HCT116 (cell line): Measurements from ENCODE around the gene PATZ1.

Experiments
- CTCF ChIP-seq, 3 experiments: fragments of 200-600 bp in 1 of 3; sonication (generic) in 1 of 3; IDR thresholded peaks in 2 of 3; conservative IDR thresholded peaks in 1 of 3; 2 replicates each; pipeline ENCODE4 v1.5.1; 2012 to 2017; ENCODE audit warnings: low read depth in 2 of 3, low read length in 2 of 3, antibody characterized with exemption in 1 of 3, borderline replicate concordance in 1 of 3, control low read depth in 1 of 3, mild to moderate bottlenecking in 1 of 3, mixed read lengths in 1 of 3, mixed run types in 1 of 3, moderate library complexity in 1 of 3; ENCODE audit not compliant: insufficient read depth in 1 of 3
- EZH2 ChIP-seq: fragments of 200-600 bp; sonication (generic); IDR thresholded peaks from 2 replicates; pipeline ENCODE4 v1.6.1; 2017; ENCODE audit warnings: antibody characterized with exemption, mixed run types
- FOSL1 ChIP-seq: IDR thresholded peaks from 2 replicates; pipeline ENCODE4 v1.6.1; 2012; ENCODE audit warnings: low read depth
- POLR2AphosphoS5 ChIP-seq: IDR thresholded peaks from 2 replicates; pipeline ENCODE4 v1.6.1; 2011; ENCODE audit warnings: mild to moderate bottlenecking, low read depth, low read length, moderate library complexity
- RAD21 ChIP-seq: IDR thresholded peaks from 2 replicates; pipeline ENCODE4 v1.6.1; 2012; ENCODE audit warnings: low read depth, mild to moderate bottlenecking
- TCF7L2 ChIP-seq: IDR thresholded peaks from 2 replicates; pipeline ENCODE4 v1.7.0; 2011; ENCODE audit warnings: borderline replicate concordance, inconsistent platforms; ENCODE audit not compliant: insufficient read depth, insufficient read length; ENCODE audit errors: extremely low read depth
- YY1 ChIP-seq: IDR thresholded peaks from 2 replicates; pipeline ENCODE4 v1.6.1; 2011; ENCODE audit warnings: low read length, low read depth, moderate library complexity, mild to moderate bottlenecking; ENCODE audit not compliant: insufficient replicate concordance; ENCODE audit errors: extremely low read depth
- ZFX ChIP-seq: fragments of 450-650 bp; IDR thresholded peaks from 2 replicates; pipeline ENCODE4 v1.6.1; 2017
- ZNF274 ChIP-seq: fragments of 200-500 bp; sonication (Bioruptor generic); IDR thresholded peaks from 2 replicates; pipeline ENCODE4 v1.6.1; 2014; ENCODE audit warnings: mild to moderate bottlenecking, low read depth, low read length, inconsistent platforms
- TF ChIP-seq, protein P1 (sequence below): IDR thresholded peaks from 2 replicates; pipeline ENCODE4 v1.6.1; 2012; ENCODE audit warnings: low read depth

- TF ChIP-seq EZH2: no peak
- TF ChIP-seq TCF7L2: no peak
- no peak for TF ChIP-seq YY1
- no peak for TF ChIP-seq ZFX
- no peak for TF ChIP-seq CTCF (IDR thresholded peaks at IDR 0.05 in 2 of 3, conservative IDR thresholded peaks at IDR 0.05 in 1 of 3; ENCODE audit: borderline replicate concordance in 1 of 3, insufficient read depth in 1 of 3, low read depth in 2 of 3, low read length in 2 of 3)
- TF ChIP-seq, protein P1, sequence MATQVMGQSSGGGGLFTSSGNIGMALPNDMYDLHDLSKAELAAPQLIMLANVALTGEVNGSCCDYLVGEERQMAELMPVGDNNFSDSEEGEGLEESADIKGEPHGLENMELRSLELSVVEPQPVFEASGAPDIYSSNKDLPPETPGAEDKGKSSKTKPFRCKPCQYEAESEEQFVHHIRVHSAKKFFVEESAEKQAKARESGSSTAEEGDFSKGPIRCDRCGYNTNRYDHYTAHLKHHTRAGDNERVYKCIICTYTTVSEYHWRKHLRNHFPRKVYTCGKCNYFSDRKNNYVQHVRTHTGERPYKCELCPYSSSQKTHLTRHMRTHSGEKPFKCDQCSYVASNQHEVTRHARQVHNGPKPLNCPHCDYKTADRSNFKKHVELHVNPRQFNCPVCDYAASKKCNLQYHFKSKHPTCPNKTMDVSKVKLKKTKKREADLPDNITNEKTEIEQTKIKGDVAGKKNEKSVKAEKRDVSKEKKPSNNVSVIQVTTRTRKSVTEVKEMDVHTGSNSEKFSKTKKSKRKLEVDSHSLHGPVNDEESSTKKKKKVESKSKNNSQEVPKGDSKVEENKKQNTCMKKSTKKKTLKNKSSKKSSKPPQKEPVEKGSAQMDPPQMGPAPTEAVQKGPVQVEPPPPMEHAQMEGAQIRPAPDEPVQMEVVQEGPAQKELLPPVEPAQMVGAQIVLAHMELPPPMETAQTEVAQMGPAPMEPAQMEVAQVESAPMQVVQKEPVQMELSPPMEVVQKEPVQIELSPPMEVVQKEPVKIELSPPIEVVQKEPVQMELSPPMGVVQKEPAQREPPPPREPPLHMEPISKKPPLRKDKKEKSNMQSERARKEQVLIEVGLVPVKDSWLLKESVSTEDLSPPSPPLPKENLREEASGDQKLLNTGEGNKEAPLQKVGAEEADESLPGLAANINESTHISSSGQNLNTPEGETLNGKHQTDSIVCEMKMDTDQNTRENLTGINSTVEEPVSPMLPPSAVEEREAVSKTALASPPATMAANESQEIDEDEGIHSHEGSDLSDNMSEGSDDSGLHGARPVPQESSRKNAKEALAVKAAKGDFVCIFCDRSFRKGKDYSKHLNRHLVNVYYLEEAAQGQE: no peak
- TF ChIP-seq POLR2AphosphoS5: no peak
- TF ChIP-seq RAD21: no peak
- no peak for TF ChIP-seq FOSL1
- no peak for TF ChIP-seq ZNF274
These were observed 47.7 kb upstream of the PATZ1 start for GRCh38 chr22:31393893-31394292.
